ENCODE results near the gene TRHDE.

DNA sequence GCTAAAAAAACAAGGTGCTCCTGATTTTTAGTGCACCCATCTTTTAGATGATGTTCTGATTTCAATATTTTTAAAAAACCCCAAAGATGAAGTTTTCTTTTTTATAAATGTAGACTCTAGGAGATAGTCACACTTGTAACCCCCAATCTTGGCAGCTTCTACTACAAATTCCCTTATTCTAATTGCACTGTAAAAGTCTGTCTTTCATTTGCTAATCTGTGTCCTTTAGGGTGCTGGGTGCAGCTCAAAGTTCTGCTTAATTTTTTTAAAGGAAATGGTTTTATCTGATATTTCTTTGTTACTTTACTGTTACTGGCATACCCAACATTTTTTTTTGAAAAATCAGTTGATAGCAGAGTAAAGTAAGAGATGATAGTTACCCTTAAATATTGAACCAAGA lies 172.0 kb downstream of the TRHDE start:
- TF ChIP-seq CTCF (IDR thresholded peaks at IDR 0.05; ENCODE audit: insufficient read depth, low read length, poor library complexity, severe bottlenecking) (no peak), EZH2phosphoT487 (conservative IDR thresholded peaks at IDR 0.05; ENCODE audit: low read length) (no peak)

All from SU-DHL-6 (cell line).